ENCODE data around the gene NRXN2.
A peak's percentile ranks its signal among the peaks of the same experiment; 100 is the strongest.

The NRXN2 gene

DNA sequence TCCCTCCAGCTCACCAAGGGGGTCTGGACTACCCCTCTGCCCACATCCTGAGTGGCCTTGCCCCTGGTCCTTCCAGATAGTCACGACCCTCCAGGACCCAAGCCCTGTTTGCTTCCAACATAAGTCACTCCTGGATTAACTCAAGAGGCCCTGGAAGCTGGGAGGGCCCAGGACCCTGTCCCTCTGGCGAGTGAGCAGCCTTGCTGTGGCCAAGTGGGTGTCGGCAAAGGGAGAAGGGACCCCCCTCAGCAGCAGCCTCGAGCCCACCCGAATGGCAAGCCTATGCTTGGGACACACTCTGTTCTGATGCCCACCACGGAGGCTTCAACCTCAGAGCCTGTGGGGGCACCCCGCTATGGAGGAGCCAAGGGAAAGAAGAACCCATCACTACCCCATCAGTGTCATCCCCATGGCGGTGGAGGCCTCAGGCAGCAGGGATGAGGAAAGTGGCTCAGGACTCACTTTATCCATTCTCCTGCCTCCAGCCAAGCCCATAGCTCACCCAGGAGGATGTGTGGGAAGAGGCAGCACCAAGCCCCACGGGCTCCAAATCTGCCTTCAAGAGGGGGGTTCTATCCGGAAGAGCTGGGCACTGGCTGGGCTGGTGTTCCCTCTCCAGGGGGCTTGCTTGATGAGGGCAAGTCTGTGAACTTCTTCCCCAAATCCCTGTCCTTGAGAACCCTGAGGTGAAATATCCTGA, 119.4 kb downstream of the NRXN2 start:
- Histone ChIP-seq H3K4me3 (ENCODE audit: low read depth, low read length) (no peak overlapping the region), H3K27ac (ENCODE audit: extremely low read depth, low read depth, low read length) (no peak overlapping the region), H3K36me3 (ENCODE audit: control insufficient read depth in 2 of 2, insufficient read depth in 1 of 2, low read length in 2 of 2) (no peaks in the 10 kb centered on the region), H3K4me1 (ENCODE audit: control insufficient read depth, insufficient read depth, low read length) (no peaks in the 10 kb centered on the region), H3K9me3 (ENCODE audit: control insufficient read depth, insufficient read depth, low read depth, low read length) (no peaks in the 10 kb centered on the region)
- TF ChIP-seq ZNF174 (tag by site-specific recombination; IDR thresholded peaks at IDR 0.05) (no peak), GLIS2 (tag by site-specific recombination; IDR thresholded peaks at IDR 0.05) (peak; percentile 14; the same call in 1 of the 2 replicates)
- ChIA-PET CTCF (interaction anchor here (0.5 kb wide), 1 partner anchor 412 kb away, joined by 3 read pairs; no protein-coding TSS in a partner anchor), POLR2A (no interaction called here)

DNA sequence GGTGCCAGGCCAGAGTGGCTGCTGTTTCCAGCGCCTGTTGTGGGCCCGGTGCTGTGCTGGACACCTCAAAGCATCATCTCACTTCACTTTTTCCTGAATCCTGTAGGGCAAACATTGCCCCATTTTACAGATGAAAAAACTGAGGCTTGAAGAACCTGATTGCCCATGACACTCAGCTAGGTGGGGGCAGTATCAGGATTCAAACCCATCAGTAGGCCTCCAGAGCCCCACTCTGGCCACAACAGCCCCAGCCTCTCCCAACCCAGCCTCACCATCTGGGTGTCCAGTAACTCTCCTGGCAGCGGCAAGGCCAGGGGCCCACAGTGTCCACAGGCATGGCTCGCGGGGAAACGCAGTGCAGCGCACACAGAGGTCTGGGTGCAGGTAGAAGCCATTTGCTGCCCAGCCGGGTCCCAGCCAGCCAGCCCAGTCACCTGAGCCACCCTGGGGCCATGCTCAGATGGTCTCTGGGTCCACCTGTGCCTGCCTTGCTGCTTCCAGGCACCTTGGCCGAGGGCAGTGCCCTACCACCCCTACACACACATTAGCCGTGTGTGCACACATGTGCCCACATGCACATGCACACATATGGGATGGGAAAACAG, 120.4 kb downstream of the NRXN2 start:
- CTCF ChIA-PET: interaction anchor here (0.5 to 1.0 kb wide), 2 partner anchors 49 to 411 kb away, joined by 3 read pairs; no protein-coding TSS in a partner anchor
- Histone ChIP-seq H3K9me3 (ENCODE audit: control insufficient read depth, insufficient read depth, low read depth, low read length) (no peaks in the 10 kb centered on the region), H3K4me3 (ENCODE audit: low read depth, low read length) (no peak overlapping the region), H3K27ac (ENCODE audit: extremely low read depth, low read depth, low read length) (no peak overlapping the region), H3K36me3 (ENCODE audit: control insufficient read depth in 2 of 2, insufficient read depth in 1 of 2, low read length in 2 of 2) (no peaks in the 10 kb centered on the region), H3K4me1 (ENCODE audit: control insufficient read depth, insufficient read depth, low read length) (no peaks in the 10 kb centered on the region)
- TF ChIP-seq OSR2 (tag by site-specific recombination; IDR thresholded peaks at IDR 0.05) (no peak), ZNF169 (tag by site-specific recombination; IDR thresholded peaks at IDR 0.05) (no peak), SCRT1 (tag by site-specific recombination; IDR thresholded peaks at IDR 0.05; ENCODE audit: borderline replicate concordance) (no peak), SP3 (tag by site-specific recombination; IDR thresholded peaks at IDR 0.05) (no peak), ZNF596 (tag by site-specific recombination; IDR thresholded peaks at IDR 0.05) (no peak), ZNF792 (tag by site-specific recombination; IDR thresholded peaks at IDR 0.05) (no peak), ZNF558 (tag by site-specific recombination; IDR thresholded peaks at IDR 0.05) (no peak)
- TF ChIP-seq, protein P1, sequence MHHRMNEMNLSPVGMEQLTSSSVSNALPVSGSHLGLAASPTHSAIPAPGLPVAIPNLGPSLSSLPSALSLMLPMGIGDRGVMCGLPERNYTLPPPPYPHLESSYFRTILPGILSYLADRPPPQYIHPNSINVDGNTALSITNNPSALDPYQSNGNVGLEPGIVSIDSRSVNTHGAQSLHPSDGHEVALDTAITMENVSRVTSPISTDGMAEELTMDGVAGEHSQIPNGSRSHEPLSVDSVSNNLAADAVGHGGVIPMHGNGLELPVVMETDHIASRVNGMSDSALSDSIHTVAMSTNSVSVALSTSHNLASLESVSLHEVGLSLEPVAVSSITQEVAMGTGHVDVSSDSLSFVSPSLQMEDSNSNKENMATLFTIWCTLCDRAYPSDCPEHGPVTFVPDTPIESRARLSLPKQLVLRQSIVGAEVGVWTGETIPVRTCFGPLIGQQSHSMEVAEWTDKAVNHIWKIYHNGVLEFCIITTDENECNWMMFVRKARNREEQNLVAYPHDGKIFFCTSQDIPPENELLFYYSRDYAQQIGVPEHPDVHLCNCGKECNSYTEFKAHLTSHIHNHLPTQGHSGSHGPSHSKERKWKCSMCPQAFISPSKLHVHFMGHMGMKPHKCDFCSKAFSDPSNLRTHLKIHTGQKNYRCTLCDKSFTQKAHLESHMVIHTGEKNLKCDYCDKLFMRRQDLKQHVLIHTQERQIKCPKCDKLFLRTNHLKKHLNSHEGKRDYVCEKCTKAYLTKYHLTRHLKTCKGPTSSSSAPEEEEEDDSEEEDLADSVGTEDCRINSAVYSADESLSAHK (tag by site-specific recombination; IDR thresholded peaks at IDR 0.05): no peak
- POLR2A ChIA-PET: no interaction called here

DNA sequence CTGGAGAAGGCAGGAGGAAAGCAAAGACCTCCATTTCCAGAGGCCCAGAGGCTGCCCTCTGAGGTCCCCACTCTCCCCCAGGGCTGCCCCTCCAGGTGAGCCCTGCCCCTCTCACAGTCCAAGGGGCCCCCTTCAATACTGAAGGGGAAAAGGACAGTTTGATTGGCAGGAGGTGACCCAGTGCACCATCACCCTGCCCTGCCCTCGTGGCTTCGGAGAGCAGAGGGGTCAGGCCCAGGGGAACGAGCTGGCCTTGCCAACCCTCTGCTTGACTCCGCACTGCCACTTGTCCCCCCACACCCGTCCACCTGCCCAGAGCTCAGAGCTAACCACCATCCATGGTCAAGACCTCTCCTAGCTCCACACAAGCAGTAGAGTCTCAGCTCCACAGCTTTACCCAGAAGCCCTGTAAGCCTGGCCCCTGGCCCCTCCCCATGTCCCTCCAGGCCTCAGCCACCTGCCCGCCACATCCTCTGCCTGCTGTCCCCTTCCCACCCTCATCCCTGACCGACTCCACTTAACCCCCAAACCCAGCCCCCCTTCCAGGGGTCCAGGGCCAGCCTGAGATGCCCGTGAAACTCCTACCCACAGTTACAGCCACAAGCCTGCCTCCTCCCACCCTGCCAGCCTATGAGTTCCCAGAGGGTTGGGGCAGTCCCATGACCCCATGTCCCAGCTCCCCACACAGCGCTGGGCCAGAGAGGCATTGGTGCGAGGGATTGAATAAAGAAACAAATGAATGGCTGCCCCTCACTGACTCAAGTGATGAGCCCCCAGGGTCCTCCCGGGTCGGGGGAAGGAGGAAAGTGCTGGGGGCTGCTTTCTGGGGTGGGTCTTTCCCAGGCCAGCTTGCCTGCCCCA, 121.2 kb downstream of the NRXN2 start:
- Histone ChIP-seq H3K9me3 (ENCODE audit: control insufficient read depth, insufficient read depth, low read depth, low read length) (no peaks in the 10 kb centered on the region), H3K36me3 (ENCODE audit: control insufficient read depth in 2 of 2, insufficient read depth in 1 of 2, low read length in 2 of 2) (no peaks in the 10 kb centered on the region), H3K4me3 (ENCODE audit: low read depth, low read length) (no peak overlapping the region), H3K4me1 (ENCODE audit: control insufficient read depth, insufficient read depth, low read length) (no peaks in the 10 kb centered on the region), H3K27ac (ENCODE audit: extremely low read depth, low read depth, low read length) (no peak overlapping the region)
- TF ChIP-seq TCF7L2 (IDR thresholded peaks at IDR 0.05; ENCODE audit: borderline replicate concordance, low read depth, low read length): no peak
- TF ChIP-seq ZNF768 (tag by site-specific recombination; IDR thresholded peaks at IDR 0.05): no peak
- TF ChIP-seq SCRT1 (tag by site-specific recombination; IDR thresholded peaks at IDR 0.05; ENCODE audit: borderline replicate concordance): no peak
- TF ChIP-seq ZNF132 (tag by site-specific recombination; IDR thresholded peaks at IDR 0.05; ENCODE audit: borderline replicate concordance): no peak
- TF ChIP-seq ZNF354C (tag by site-specific recombination; IDR thresholded peaks at IDR 0.05; ENCODE audit: borderline replicate concordance, low read depth): no peak
- TF ChIP-seq, protein P2, sequence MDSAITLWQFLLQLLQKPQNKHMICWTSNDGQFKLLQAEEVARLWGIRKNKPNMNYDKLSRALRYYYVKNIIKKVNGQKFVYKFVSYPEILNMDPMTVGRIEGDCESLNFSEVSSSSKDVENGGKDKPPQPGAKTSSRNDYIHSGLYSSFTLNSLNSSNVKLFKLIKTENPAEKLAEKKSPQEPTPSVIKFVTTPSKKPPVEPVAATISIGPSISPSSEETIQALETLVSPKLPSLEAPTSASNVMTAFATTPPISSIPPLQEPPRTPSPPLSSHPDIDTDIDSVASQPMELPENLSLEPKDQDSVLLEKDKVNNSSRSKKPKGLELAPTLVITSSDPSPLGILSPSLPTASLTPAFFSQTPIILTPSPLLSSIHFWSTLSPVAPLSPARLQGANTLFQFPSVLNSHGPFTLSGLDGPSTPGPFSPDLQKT (IDR thresholded peaks at IDR 0.05; ENCODE audit: borderline replicate concordance, low read depth, low read length): no peak
- TF ChIP-seq, protein P3, sequence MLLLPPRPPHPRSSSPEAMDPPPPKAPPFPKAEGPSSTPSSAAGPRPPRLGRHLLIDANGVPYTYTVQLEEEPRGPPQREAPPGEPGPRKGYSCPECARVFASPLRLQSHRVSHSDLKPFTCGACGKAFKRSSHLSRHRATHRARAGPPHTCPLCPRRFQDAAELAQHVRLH (tag by site-specific recombination; IDR thresholded peaks at IDR 0.05): no peak
- no peak for TF ChIP-seq MEIS1 (CRISPR knock-in tag; IDR thresholded peaks at IDR 0.05; ENCODE audit: borderline replicate concordance)
- ChIA-PET POLR2A (no interaction called here), CTCF (interaction anchor here (0.6 to 1.0 kb wide), 2 partner anchors 16 to 49 kb away, joined by 3 read pairs; no protein-coding TSS in a partner anchor)
